ENCODE results near the gene RASL12. TPM values are rescaled to one million over a fixed set of nuclear protein-coding genes. Genes with fewer than 3 reads are reported as not detected.
"Not testable (repeated sequence)": the region's sequence is repeated elsewhere in the genome, so short reads cannot be mapped to it uniquely, and the experiment has no call there.

RASL12 gene
- polyA plus RNA-seq, 2 of the 4 experiments (the other 2 are of a cell fraction), result 0.08 to 0.34 TPM

DNA sequence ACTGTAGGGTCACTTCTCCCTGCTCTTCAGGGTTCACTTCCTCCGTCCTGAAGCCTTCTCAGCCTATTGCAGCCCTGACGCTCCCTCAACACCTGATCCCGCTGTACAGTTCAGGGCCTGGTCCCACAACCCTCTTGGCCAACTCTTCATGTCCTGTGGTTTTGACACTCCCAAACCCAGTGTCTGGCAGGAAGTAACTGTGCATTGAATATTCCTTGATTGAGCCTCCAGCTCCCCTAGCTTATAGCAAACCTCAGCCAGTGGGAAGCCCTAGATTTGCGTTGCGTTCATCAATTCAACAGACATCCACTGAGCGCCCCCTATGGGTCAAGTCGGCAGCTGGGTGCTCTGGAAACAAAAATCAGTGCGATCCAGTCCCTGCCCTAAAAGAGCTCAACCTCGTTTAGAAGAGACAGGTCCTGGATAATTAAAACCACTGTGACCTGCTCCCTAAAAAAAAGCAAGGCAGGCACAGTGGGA, 33.7 kb upstream of the RASL12 start:
- DNase-seq (ENCODE audit: low read depth in 1 of 2, low spot score in 1 of 2) (peak; percentile 65 to 68), FAIRE-seq (no peak), ATAC-seq (peak; percentile 49 to 84; a peak in 3 of 6 replicates)
- Histone ChIP-seq H3K9me3 (no peaks in the 10 kb centered on the region), H3K4me2 (no peak overlapping the region), H3K4me1 (no peaks in the 10 kb centered on the region), H3K4me3 (no peak overlapping the region), H3K27ac (no peak overlapping the region)
- POLR2A ChIA-PET, result no interaction called here
- CTCF ChIA-PET, result interaction anchor here (0.6 to 5.7 kb wide), 26 partner anchors 8 to 191 kb away, joined by 3 to 52 read pairs (median 8); partner anchors contain the start of genes KBTBD13, SLC51B and UBAP1L
- no peak for TF ChIP-seq NFE2L2 (conservative IDR thresholded peaks at IDR 0.05; ENCODE audit: low read length)
- peak; percentile 60; the same call in 2 of the 3 replicates for TF ChIP-seq SMC3 (IDR thresholded peaks at IDR 0.05)
- TF ChIP-seq ZNF302 (CRISPR knock-in tag; IDR thresholded peaks at IDR 0.05), result no peak
- TF ChIP-seq RAD21 (conservative IDR thresholded peaks at IDR 0.05 in 1 of 2, IDR thresholded peaks at IDR 0.05 in 1 of 2), result peak; percentile 73 to 78
- TF ChIP-seq, protein P1, sequence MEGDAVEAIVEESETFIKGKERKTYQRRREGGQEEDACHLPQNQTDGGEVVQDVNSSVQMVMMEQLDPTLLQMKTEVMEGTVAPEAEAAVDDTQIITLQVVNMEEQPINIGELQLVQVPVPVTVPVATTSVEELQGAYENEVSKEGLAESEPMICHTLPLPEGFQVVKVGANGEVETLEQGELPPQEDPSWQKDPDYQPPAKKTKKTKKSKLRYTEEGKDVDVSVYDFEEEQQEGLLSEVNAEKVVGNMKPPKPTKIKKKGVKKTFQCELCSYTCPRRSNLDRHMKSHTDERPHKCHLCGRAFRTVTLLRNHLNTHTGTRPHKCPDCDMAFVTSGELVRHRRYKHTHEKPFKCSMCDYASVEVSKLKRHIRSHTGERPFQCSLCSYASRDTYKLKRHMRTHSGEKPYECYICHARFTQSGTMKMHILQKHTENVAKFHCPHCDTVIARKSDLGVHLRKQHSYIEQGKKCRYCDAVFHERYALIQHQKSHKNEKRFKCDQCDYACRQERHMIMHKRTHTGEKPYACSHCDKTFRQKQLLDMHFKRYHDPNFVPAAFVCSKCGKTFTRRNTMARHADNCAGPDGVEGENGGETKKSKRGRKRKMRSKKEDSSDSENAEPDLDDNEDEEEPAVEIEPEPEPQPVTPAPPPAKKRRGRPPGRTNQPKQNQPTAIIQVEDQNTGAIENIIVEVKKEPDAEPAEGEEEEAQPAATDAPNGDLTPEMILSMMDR (IDR thresholded peaks at IDR 0.05), result peak; percentile 79
- WGBS (ENCODE audit: missing lambda C conversion rate), result 47% methylated on average over 9 of the region's 9 CpGs

DNA sequence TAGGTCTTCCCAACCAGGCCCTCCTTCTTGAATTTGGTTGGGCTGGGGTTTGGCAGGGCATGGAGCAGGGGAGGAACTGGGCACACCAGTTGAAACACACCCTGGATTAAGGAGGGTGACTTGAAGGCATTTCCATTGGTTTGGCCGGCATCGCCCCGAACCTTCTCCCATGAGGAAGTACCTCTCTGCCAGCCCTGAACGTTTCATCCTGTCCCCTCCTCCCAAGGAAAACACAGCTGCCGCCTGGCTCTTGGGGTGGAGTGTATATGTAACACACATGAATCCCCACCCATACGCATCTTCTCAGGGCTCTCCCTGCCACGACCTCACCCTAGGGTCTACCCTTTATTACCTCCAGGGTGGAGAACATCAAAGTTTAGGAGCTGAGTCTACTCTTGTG, 32.7 kb upstream of the RASL12 start:
- POLR2A ChIA-PET, result no interaction called here
- ATAC-seq (no peak), DNase-seq (ENCODE audit: low read depth in 1 of 2, low spot score in 1 of 2) (no peak), FAIRE-seq (no peak)
- Histone ChIP-seq H3K4me1 (no peaks in the 10 kb centered on the region), H3K4me3 (no peak overlapping the region), H3K4me2 (no peak overlapping the region), H3K9me3 (no peaks in the 10 kb centered on the region), H3K27ac (no peak overlapping the region)
- TF ChIP-seq, protein P2, sequence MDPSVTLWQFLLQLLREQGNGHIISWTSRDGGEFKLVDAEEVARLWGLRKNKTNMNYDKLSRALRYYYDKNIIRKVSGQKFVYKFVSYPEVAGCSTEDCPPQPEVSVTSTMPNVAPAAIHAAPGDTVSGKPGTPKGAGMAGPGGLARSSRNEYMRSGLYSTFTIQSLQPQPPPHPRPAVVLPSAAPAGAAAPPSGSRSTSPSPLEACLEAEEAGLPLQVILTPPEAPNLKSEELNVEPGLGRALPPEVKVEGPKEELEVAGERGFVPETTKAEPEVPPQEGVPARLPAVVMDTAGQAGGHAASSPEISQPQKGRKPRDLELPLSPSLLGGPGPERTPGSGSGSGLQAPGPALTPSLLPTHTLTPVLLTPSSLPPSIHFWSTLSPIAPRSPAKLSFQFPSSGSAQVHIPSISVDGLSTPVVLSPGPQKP (IDR thresholded peaks at IDR 0.05; ENCODE audit: low read depth, low read length), result no peak
- no peak for TF ChIP-seq NFE2L2 (conservative IDR thresholded peaks at IDR 0.05; ENCODE audit: low read length)
- TF ChIP-seq, protein P3, sequence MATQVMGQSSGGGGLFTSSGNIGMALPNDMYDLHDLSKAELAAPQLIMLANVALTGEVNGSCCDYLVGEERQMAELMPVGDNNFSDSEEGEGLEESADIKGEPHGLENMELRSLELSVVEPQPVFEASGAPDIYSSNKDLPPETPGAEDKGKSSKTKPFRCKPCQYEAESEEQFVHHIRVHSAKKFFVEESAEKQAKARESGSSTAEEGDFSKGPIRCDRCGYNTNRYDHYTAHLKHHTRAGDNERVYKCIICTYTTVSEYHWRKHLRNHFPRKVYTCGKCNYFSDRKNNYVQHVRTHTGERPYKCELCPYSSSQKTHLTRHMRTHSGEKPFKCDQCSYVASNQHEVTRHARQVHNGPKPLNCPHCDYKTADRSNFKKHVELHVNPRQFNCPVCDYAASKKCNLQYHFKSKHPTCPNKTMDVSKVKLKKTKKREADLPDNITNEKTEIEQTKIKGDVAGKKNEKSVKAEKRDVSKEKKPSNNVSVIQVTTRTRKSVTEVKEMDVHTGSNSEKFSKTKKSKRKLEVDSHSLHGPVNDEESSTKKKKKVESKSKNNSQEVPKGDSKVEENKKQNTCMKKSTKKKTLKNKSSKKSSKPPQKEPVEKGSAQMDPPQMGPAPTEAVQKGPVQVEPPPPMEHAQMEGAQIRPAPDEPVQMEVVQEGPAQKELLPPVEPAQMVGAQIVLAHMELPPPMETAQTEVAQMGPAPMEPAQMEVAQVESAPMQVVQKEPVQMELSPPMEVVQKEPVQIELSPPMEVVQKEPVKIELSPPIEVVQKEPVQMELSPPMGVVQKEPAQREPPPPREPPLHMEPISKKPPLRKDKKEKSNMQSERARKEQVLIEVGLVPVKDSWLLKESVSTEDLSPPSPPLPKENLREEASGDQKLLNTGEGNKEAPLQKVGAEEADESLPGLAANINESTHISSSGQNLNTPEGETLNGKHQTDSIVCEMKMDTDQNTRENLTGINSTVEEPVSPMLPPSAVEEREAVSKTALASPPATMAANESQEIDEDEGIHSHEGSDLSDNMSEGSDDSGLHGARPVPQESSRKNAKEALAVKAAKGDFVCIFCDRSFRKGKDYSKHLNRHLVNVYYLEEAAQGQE (IDR thresholded peaks at IDR 0.05), result no peak
- no peak for TF ChIP-seq NPAS2 (CRISPR knock-in tag; IDR thresholded peaks at IDR 0.05; ENCODE audit: borderline replicate concordance)
- TF ChIP-seq RFX5 (IDR thresholded peaks at IDR 0.05), result no peak
- CTCF ChIA-PET, result interaction anchor here (1.4 to 5.7 kb wide), 11 partner anchors 10 to 170 kb away, joined by 3 to 52 read pairs (median 23); partner anchors contain the start of genes KBTBD13, SLC51B and UBAP1L
- 89% methylated on average over 7 of the region's 7 CpGs for WGBS (ENCODE audit: missing lambda C conversion rate)

DNA sequence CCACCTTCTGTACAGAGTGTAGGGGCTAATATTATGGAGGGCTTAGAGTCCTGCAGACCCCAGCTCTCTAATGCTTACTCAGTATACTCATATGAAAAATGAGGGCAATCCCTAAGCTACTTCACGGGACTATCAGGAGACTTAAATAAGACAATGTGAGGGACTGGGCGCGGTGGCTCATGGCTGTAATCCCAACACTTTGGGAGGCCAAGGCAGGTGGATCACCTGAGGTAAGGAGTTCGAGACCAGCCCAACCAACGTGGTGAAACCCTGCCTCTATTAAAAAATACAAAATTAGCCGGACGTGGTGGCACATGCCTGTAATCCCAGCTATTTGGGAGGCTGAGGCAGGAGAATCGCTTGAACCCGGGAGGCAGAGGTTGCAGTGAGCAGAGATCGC, 32.0 kb upstream of the RASL12 start:
- H3K4me3 ChIP-seq; ATAC-seq; H3K4me2 ChIP-seq; POLR2A ChIA-PET; H3K9me3 ChIP-seq; DNase-seq (ENCODE audit: low read depth in 1 of 2, low spot score in 1 of 2); H3K27ac ChIP-seq; H3K4me1 ChIP-seq; FAIRE-seq: not testable (repeated sequence)
- CTCF ChIA-PET, result interaction anchor here (1.4 to 5.7 kb wide), 5 partner anchors 13 to 66 kb away, joined by 6 to 52 read pairs (median 25); partner anchors contain the start of gene KBTBD13
- 90% methylated on average over 10 of the region's 10 CpGs for WGBS (ENCODE audit: missing lambda C conversion rate)

DNA sequence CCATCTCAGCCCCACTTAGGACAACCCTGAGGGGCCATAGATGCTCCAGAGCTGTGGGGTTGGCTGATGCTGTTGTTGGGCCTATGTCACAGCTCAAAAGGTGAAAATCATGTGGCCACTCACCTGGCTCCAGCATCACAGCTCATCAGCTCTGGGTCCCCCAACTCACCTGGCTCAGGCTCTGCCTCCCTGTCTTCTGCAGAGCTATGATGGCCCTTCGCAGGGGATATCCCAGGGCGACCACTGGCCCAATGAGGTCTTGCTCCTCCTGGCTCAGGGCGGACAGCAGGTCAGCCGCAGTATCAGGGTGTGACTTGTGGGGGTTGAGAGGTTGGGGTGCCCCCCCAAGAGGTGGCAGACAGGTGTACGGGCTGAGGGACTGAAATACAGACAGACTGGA, 31.5 kb upstream of the RASL12 start:
- POLR2A ChIA-PET, result no interaction called here
- no peak for FAIRE-seq
- H3K4me2 ChIP-seq, result no peak overlapping the region
- WGBS (ENCODE audit: missing lambda C conversion rate), result 90% methylated on average over 5 of the region's 5 CpGs
- TF ChIP-seq CEBPB (IDR thresholded peaks at IDR 0.05), result no peak
- no peak for TF ChIP-seq HOXB13 (CRISPR knock-in tag; IDR thresholded peaks at IDR 0.05; ENCODE audit: low read depth)
- TF ChIP-seq, protein P4, sequence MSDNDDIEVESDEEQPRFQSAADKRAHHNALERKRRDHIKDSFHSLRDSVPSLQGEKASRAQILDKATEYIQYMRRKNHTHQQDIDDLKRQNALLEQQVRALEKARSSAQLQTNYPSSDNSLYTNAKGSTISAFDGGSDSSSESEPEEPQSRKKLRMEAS (IDR thresholded peaks at IDR 0.05), result no peak
- no peak for TF ChIP-seq RARB (CRISPR knock-in tag; IDR thresholded peaks at IDR 0.05)
- no peak for TF ChIP-seq POLR2A (IDR thresholded peaks at IDR 0.05; ENCODE audit: low read length)
- no peak for TF ChIP-seq CBX8 (IDR thresholded peaks at IDR 0.05)
- TF ChIP-seq TP53 (CRISPR knock-in tag; IDR thresholded peaks at IDR 0.05), result no peak
- TF ChIP-seq ESRRA (IDR thresholded peaks at IDR 0.05; ENCODE audit: borderline replicate concordance, low read length), result no peak
- no peak for TF ChIP-seq CHD2 (IDR thresholded peaks at IDR 0.05; ENCODE audit: low read length, partially characterized antibody)
- TF ChIP-seq HOXA7 (CRISPR knock-in tag; IDR thresholded peaks at IDR 0.05), result no peak
- no peak for TF ChIP-seq ZFP36 (IDR thresholded peaks at IDR 0.05; ENCODE audit: borderline replicate concordance, partially characterized antibody)
- TF ChIP-seq, protein P5, sequence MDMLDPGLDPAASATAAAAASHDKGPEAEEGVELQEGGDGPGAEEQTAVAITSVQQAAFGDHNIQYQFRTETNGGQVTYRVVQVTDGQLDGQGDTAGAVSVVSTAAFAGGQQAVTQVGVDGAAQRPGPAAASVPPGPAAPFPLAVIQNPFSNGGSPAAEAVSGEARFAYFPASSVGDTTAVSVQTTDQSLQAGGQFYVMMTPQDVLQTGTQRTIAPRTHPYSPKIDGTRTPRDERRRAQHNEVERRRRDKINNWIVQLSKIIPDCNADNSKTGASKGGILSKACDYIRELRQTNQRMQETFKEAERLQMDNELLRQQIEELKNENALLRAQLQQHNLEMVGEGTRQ (IDR thresholded peaks at IDR 0.05), result no peak
- TF ChIP-seq JUN (IDR thresholded peaks at IDR 0.05), result no peak
- no peak for TF ChIP-seq ZSCAN20 (CRISPR knock-in tag; IDR thresholded peaks at IDR 0.05)
- H3K9me3 ChIP-seq, result no peaks in the 10 kb centered on the region
- H3K4me3 ChIP-seq, result no peak overlapping the region
- no peak for DNase-seq (ENCODE audit: low read depth in 1 of 2, low spot score in 1 of 2)
- CTCF ChIA-PET, result interaction anchor here (1.4 to 5.7 kb wide), 2 partner anchors 12 to 46 kb away, joined by 6 to 52 read pairs; no protein-coding TSS in a partner anchor
- ATAC-seq, result no peak
- no peaks in the 10 kb centered on the region for H3K4me1 ChIP-seq
- H3K27ac ChIP-seq, result no peak overlapping the region
